HEK293T (cell line): ENCODE measurements around the gene TBCC.

Source experiments
- CTCF ChIA-PET: fragments of 350-600 bp; formaldehyde crosslinking; extraction: SDS; loops from one replicate; lab custom pipeline; 2021; ENCODE audit warnings: antibody characterized with exemption, inconsistent platforms; lab: Yijun Ruan, JAX
- POLR2A ChIA-PET: fragments of 350-600 bp; formaldehyde crosslinking; extraction: SDS; loops from one replicate; lab custom pipeline; 2020; ENCODE audit warnings: antibody characterized with exemption, inconsistent platforms; lab: Yijun Ruan, JAX
- DNase-seq: peaks from one replicate; pipeline ENCODE4 v3.0.0; 2012; ENCODE audit warnings: mixed read lengths; ENCODE audit errors: extremely low spot score
- ARNT ChIP-seq: fragments of 450-650 bp; IDR thresholded peaks from 2 replicates; pipeline ENCODE4 v1.6.1; 2017; ENCODE audit warnings: mild to moderate bottlenecking
- BHLHE40 ChIP-seq: fragments of 450-650 bp; IDR thresholded peaks from 2 replicates; pipeline ENCODE4 v1.6.1; 2016; ENCODE audit warnings: mild to moderate bottlenecking, moderate library complexity, borderline replicate concordance
- CTBP1 ChIP-seq: fragments of 450-650 bp; IDR thresholded peaks from 2 replicates; pipeline ENCODE4 v1.6.1; 2016; ENCODE audit warnings: borderline replicate concordance
- ELF4 ChIP-seq: fragments of 450-650 bp; IDR thresholded peaks from 2 replicates; pipeline ENCODE4 v1.6.1; 2017; ENCODE audit warnings: antibody characterized with exemption
- FOXA1 ChIP-seq: fragments of 450-650 bp; IDR thresholded peaks from 2 replicates; pipeline ENCODE4 v1.6.1; 2016; ENCODE audit warnings: mild to moderate bottlenecking
- FOXK2 ChIP-seq: fragments of 450-650 bp; IDR thresholded peaks from 2 replicates; pipeline ENCODE4 v1.6.1; 2016; ENCODE audit warnings: mild to moderate bottlenecking
- FOXM1 ChIP-seq: fragments of 450-650 bp; IDR thresholded peaks from 2 replicates; pipeline ENCODE4 v1.6.1; 2017; ENCODE audit warnings: mild to moderate bottlenecking, borderline replicate concordance
- HDGF ChIP-seq: fragments of 450-650 bp; IDR thresholded peaks from 2 replicates; pipeline ENCODE4 v1.6.1; 2017; ENCODE audit warnings: antibody characterized with exemption, borderline replicate concordance
- L3MBTL2 ChIP-seq: fragments of 450-650 bp; conservative IDR thresholded peaks from 2 replicates; pipeline ENCODE4 v1.6.1; 2016; ENCODE audit warnings: mild to moderate bottlenecking
- LEF1 ChIP-seq: fragments of 450-650 bp; IDR thresholded peaks from 2 replicates; pipeline ENCODE4 v1.6.1; 2017; ENCODE audit warnings: mild to moderate bottlenecking, borderline replicate concordance
- NFRKB ChIP-seq: fragments of 450-650 bp; IDR thresholded peaks from 2 replicates; pipeline ENCODE4 v1.6.1; 2016; ENCODE audit warnings: mild to moderate bottlenecking, moderate library complexity
- SP1 ChIP-seq: fragments of 450-650 bp; IDR thresholded peaks from 2 replicates; pipeline ENCODE4 v1.6.1; 2017
- SUZ12 ChIP-seq: fragments of 450-650 bp; IDR thresholded peaks from 2 replicates; pipeline ENCODE4 v1.6.1; 2016; ENCODE audit warnings: mild to moderate bottlenecking
- TARDBP ChIP-seq: fragments of 450-650 bp; IDR thresholded peaks from 2 replicates; pipeline ENCODE4 v1.6.1; 2016
- ZNF384 ChIP-seq: fragments of 450-650 bp; IDR thresholded peaks from 2 replicates; pipeline ENCODE4 v1.6.1; 2016
- TF ChIP-seq, protein P1 (sequence below): fragments of 450-650 bp; IDR thresholded peaks from 2 replicates; pipeline ENCODE4 v1.6.1; 2016

Gene TBCC

GRCh38 chr6:42745640-42746462 lies at the start of gene TBCC:
Gene TBCC (minus strand): TSS chr6:42746103. CDS start chr6:42746073, 30 bp downstream.
- TF ChIP-seq, protein P1, sequence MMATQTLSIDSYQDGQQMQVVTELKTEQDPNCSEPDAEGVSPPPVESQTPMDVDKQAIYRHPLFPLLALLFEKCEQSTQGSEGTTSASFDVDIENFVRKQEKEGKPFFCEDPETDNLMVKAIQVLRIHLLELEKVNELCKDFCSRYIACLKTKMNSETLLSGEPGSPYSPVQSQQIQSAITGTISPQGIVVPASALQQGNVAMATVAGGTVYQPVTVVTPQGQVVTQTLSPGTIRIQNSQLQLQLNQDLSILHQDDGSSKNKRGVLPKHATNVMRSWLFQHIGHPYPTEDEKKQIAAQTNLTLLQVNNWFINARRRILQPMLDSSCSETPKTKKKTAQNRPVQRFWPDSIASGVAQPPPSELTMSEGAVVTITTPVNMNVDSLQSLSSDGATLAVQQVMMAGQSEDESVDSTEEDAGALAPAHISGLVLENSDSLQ: peak; percentile 23; the same call in 1 of the 2 replicates
- TF ChIP-seq ARNT: no peak
- TF ChIP-seq BHLHE40: no peak
- peak; percentile 88 for TF ChIP-seq NFRKB
- peak; percentile 90 for TF ChIP-seq ZNF384
- TF ChIP-seq SP1: no peak
- TF ChIP-seq ELF4: peak; percentile 49
- peak; percentile 94 for DNase-seq
- ChIA-PET POLR2A (interaction anchor here (0.8 to 5.4 kb wide), 21 partner anchors 9 to 516 kb away, joined by 3 to 128 read pairs (median 4); partner anchors contain the start of genes BICRAL, CNPY3, KLHDC3 and PPP2R5D), CTCF (interaction anchor here (1.0 kb wide), 1 partner anchor 24 kb away, joined by 3 read pairs; no protein-coding TSS in a partner anchor)

GRCh38 chr6:42795651-42796050 lies 49.7 kb upstream of the TBCC start:
- ChIA-PET CTCF (no interaction called here), POLR2A (no interaction called here)
- DNase-seq: no peak
- no peak for TF ChIP-seq CTBP1
- no peak for TF ChIP-seq LEF1
- no peak for TF ChIP-seq BHLHE40
- TF ChIP-seq TARDBP: no peak
- TF ChIP-seq FOXA1: no peak
- no peak for TF ChIP-seq ELF4
- no peak for TF ChIP-seq FOXK2
- TF ChIP-seq SP1: no peak
- no peak for TF ChIP-seq NFRKB

DNA sequence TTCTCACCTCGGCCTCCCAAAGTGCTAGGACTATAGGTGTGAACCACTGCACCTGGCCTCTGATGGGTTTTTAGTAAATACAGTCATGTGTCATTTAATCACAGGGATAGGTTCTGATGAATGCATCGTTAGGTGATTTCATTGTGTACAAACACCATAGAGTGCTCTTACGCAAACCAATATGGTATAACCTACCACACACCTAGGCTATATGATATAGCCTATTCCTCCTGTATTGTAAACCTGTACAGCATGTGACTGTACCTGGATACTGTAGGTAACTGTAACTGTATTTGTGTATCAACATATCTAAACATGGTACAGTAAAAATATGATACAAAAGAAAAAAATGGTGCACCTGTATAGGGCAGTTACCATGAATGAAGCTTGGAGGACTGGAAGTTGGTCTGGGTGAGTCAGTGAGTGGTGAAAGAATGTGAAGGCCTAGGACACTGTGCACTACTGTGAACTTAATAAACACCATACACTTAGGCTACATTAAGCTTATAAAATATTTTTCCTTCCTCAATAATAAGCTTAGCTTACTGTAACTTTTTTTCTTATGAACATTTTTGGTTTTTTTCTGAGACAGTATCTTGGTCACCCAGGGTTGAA lies 45.9 kb upstream of the TBCC start:
- no peak for DNase-seq
- TF ChIP-seq FOXA1 (no peak), ELF4 (no peak)
- ChIA-PET POLR2A (interaction anchor here (1.2 kb wide), 1 partner anchor 9 kb away, joined by 4 read pairs; the partner anchor contains the start of gene BICRAL), CTCF (interaction anchor here (0.6 kb wide), 2 partner anchors 97 to 244 kb away, joined by 5 read pairs; no protein-coding TSS in a partner anchor)

GRCh38 chr6:42790549-42791181 lies 44.8 kb upstream of the TBCC start:
- TF ChIP-seq NFRKB: no peak
- no peak for TF ChIP-seq LEF1
- TF ChIP-seq ZNF384: no peak
- TF ChIP-seq, protein P1: no peak
- TF ChIP-seq TARDBP: no peak
- no peak for TF ChIP-seq FOXK2
- no peak for TF ChIP-seq SP1
- TF ChIP-seq L3MBTL2: no peak
- TF ChIP-seq ELF4: no peak
- TF ChIP-seq HDGF: no peak
- TF ChIP-seq SUZ12: no peak
- no peak for TF ChIP-seq FOXA1
- TF ChIP-seq CTBP1: no peak
- no peak for TF ChIP-seq BHLHE40
- TF ChIP-seq ARNT: no peak
- POLR2A ChIA-PET: interaction anchor here (0.7 to 1.3 kb wide), 5 partner anchors 9 to 263 kb away, joined by 3 to 4 read pairs (median 3); partner anchors contain the start of genes BICRAL, CUL7 and RPL7L1
- CTCF ChIA-PET: no interaction called here
- no peak for DNase-seq

DNA sequence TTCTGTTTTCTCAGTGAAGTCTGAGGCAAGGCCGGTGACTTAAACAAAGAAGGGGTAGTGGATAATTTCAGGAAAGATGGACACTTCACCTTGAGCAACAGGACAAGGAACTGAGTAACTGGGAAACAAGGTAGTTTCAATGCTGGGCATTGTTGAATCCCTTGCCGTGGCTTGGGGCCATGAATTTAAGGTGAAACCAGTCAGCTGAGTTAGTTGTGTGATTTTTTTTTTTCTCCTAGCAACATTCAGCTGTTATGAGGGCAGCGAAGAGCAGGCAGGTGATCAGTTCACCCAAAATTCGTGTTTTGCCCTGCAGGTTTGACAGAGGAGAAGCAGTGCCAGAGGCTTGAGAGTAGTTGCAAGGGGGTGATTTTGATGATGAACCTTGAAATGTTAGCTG lies 42.8 kb upstream of the TBCC start:
- ChIA-PET POLR2A (no interaction called here), CTCF (no interaction called here)
- TF ChIP-seq ELF4 (no peak), CTBP1 (no peak), L3MBTL2 (no peak), SUZ12 (no peak), TARDBP (no peak), FOXA1 (no peak), NFRKB (no peak), FOXM1 (no peak)
- DNase-seq: no peak

DNA sequence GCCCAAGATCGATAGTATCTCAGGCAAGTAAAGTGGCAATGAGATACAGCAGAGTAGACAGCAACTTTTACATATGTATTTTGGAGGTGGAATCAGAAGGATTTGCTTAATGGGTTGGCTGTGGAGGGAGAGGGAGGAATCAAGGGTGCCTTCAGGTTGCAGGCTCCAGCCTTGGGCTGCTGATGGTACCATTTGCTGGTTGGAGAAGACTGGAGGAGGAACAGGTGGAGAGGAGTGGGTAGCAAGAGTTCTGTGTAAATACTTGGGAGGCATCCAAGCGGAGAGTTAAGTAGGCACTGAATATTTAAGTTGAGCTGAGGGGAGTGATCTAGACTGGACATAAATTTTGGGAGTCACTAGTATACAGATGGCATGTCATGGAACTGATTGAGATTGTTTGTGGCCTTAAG lies 41.2 kb upstream of the TBCC start:
- POLR2A ChIA-PET: interaction anchor here (1.1 to 9.7 kb wide), 2 partner anchors 40 to 93 kb away, joined by 6 to 128 read pairs; partner anchors contain the start of genes RPL7L1 and TBCC
- no peak for DNase-seq
- TF ChIP-seq SUZ12: no peak
- TF ChIP-seq TARDBP: no peak
- TF ChIP-seq FOXA1: no peak
- TF ChIP-seq BHLHE40: no peak
- TF ChIP-seq FOXK2: no peak
- no peak for TF ChIP-seq L3MBTL2
- no peak for TF ChIP-seq ARNT
- no peak for TF ChIP-seq CTBP1
- no peak for TF ChIP-seq SP1
- no peak for TF ChIP-seq NFRKB
- no peak for TF ChIP-seq ZNF384
- no peak for TF ChIP-seq HDGF
- TF ChIP-seq FOXM1: no peak
- TF ChIP-seq, protein P1: no peak
- no peak for TF ChIP-seq ELF4
- TF ChIP-seq LEF1: no peak
- CTCF ChIA-PET: interaction anchor here (0.8 to 0.9 kb wide), 2 partner anchors 10 to 86 kb away, joined by 3 to 4 read pairs; no protein-coding TSS in a partner anchor
